HG03064 (cell line): ENCODE measurements around the gene PPP1R15A.
"Not testable (repeated sequence)": the region's sequence is repeated elsewhere in the genome, so short reads cannot be mapped to it uniquely, and the experiment has no call there.

ENCODE experiments used
- ATAC-seq: cut with Tn5 transposase; IDR thresholded peaks from one replicate; pipeline ENCODE4 v1.9.1; 2021; ENCODE audit warnings: low read depth; ENCODE audit not compliant: unreplicated experiment

PPP1R15A gene

GRCh38 chr19:48872182-48872883 is at the start of gene PPP1R15A:
Gene PPP1R15A, plus strand, starts transcription at chr19:48872421. Its CDS starts 813 bp downstream, at chr19:48873234.
- no peak for ATAC-seq

- no peak for ATAC-seq
Measured at GRCh38 chr19:48822514-48822913, 49.7 kb upstream of the PPP1R15A start.

GRCh38 chr19:48826606-48827020 is 45.6 kb upstream of the PPP1R15A start:
- no peak for ATAC-seq

GRCh38 chr19:48830088-48830487 is 42.1 kb upstream of the PPP1R15A start:
- no peak for ATAC-seq

GRCh38 chr19:48830965-48831364 is 41.3 kb upstream of the PPP1R15A start:
- no peak for ATAC-seq

GRCh38 chr19:48833049-48833448 is 39.2 kb upstream of the PPP1R15A start:
- no peak for ATAC-seq

GRCh38 chr19:48833977-48834376 is 38.2 kb upstream of the PPP1R15A start:
- no peak for ATAC-seq

GRCh38 chr19:48835734-48836088 is 36.5 kb upstream of the PPP1R15A start:
- ATAC-seq, result no peak

DNA sequence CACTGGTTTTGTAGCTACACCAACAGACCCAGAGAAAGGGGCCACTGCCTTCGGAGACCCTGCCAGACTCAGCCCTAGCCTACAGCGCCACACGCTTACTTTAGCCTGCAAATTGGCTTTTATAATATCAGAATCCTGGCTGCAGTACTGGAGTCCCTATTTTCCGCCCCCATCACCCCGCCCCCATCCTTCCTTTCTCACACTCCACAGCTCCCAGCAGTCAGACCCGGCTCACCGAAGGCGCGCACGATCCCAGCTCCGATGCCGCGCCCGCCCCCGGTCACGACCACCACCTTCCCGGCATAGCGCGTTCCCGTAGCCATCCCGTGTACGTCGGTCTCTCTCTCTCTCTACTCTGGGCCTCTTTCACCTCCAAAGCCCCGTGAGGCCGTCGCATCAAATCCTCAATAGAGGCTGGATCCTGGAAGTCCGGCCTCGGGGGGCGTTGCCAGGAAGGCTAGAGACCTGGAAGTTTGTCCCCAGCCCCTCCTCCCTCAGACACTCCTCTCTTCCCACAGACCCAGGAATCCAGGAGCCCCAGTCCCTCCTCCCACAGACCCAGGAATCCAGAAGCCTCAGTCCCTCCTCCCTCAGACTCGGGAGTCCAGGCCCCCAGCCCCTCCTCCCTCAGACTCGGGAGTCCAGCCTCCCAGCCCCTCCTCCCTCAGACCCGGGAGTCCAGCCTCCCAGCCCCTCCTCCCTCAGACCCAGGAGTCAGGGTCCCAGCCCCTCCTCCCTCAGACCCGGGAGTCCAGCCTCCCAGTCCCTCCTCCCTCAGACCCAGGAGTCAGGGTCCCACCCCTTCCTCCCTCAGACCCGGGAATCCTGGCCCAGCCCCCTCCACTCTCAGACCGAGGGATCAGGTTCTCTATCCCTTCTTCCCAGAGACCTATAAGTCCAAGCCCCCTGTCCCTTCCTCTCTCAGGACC is 35.9 kb upstream of the PPP1R15A start, which contains the start of gene HSD17B14:
TSS of gene HSD17B14 (minus strand) at position 403 of the 929 bp plus-strand sequence. CDS start at position 323, 80 bp downstream.
- no peak for ATAC-seq

DNA sequence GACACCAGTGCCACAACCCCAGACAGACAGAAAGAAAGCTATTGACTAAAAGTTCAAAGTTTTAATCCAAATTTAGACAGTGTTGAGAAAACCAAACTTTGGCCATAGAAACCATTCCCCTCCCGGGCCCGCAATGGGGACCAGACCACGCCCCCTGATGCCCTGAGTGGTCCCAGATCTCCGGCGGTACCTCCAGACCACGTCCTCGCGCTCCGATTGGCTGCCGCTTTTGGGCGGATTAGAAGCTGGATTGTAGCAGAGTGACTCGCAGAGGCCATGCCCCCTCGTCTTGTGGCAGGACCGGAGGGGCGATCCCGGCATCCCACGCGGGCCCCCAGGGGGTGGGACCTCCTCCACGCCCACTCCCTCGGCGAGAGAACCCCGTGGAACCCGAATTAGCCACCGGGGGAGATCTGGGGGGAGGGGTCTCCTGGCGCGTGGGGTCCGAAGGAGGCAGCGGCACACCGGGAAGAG is 35.1 kb upstream of the PPP1R15A start:
- ATAC-seq, result no peak

DNA sequence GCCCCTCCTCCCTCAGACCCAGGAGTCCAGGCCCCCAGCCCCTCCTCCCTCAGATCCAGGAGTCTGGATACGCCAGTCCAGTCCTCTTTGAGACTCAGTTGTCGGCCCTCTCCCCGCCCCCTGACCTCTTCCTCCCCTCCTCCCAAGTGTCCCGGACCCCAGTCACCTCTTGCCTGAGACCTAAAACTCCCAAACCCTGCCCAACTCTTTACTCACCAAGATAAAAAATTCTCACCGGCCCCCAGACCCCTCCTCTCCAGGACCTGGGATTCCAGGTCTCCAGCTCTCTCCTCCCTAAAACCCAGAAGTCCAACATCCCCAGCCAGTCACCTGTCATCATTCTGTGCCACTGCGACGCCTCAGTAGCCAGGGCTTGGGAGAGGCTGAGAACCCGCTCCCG is 34.5 kb upstream of the PPP1R15A start:
- no peak for ATAC-seq

GRCh38 chr19:48841047-48841446 is 31.2 kb upstream of the PPP1R15A start:
- no peak for ATAC-seq

GRCh38 chr19:48841571-48841970 is 30.6 kb upstream of the PPP1R15A start:
- ATAC-seq, result no peak

GRCh38 chr19:48842789-48843162 is 29.4 kb upstream of the PPP1R15A start:
- ATAC-seq, result no peak

DNA sequence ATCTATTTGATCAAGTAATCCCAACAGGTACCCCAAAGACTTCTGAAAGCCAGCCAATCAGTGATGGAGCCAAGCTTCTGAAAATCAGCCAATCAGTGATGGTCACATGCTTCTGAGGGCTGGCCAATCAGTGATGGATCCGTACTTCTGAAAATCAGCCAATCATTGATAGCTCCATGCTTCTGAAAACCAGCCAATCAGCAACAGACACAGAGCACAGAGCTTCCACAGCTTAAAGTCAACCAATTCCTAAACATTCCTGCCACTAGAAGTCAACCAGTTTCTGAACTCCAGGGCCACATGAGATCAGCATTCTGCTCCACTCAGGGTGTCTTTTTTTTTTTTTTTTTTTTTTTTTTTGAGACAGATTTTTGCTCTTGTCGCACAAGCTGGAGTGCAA is 27.7 kb upstream of the PPP1R15A start:
- ATAC-seq, result no peak

DNA sequence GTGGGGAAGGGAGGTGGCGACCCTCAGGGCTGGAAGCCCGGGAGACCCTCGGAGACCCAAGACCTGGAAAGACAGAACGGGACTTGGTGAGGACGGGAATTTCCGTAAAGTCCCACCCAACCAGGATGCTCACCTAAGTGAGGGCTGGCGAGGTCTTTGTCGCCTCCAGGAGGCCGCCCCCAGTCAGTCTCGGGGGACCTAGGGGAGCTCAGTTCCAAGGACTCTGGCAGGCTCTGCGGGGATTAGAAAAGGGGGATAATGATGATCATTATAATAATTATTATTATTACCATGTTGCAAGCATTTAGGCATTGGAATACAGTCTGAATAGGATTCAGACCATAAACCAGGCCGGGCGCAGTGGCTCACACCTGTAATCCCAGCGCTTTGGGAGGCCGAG is 26.8 kb upstream of the PPP1R15A start:
- no peak for ATAC-seq

GRCh38 chr19:48846659-48847058 is 25.6 kb upstream of the PPP1R15A start:
- ATAC-seq, result not testable (repeated sequence)

GRCh38 chr19:48852292-48852691 is 19.9 kb upstream of the PPP1R15A start:
- ATAC-seq, result no peak

DNA sequence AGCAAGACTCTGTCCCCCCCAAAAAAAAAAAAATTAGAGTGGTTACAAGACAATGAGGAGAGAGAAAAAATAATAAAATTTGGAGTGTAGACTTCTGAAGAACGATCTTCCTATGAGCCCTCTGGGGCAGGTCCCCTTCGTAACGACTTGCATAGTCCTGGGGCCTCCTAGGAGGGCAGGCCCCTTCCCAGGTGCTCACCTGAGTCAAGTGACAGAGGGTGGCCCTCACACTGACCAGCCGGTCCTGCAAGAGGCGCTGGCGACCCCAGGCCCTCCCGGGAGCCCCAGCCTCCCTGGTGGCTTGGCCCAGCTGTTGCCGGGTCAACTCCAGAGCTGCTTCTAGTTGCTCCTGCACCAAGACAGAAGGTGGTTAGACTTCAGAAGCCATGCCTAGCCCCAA is 18.7 kb upstream of the PPP1R15A start:
- no peak for ATAC-seq

DNA sequence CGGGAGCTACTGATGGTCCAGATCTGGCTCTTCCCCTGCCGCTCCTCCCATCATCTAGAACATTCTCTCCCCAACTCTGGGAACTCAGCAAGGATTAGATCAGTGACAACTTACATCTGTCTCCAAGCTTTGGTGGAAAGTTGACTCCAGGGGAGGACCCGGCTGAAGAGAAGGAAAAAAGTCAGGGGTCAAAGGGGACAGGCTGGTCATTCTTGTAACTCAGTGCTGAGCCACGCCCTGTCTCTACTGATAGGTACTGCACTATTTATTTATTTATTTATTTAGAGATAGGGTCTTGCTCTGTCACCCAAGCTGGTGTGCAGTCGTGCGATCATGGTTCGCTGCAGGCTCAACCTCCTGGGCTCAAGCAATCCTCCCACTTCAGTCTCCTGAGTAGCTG is 18.1 kb upstream of the PPP1R15A start:
- no peak for ATAC-seq

DNA sequence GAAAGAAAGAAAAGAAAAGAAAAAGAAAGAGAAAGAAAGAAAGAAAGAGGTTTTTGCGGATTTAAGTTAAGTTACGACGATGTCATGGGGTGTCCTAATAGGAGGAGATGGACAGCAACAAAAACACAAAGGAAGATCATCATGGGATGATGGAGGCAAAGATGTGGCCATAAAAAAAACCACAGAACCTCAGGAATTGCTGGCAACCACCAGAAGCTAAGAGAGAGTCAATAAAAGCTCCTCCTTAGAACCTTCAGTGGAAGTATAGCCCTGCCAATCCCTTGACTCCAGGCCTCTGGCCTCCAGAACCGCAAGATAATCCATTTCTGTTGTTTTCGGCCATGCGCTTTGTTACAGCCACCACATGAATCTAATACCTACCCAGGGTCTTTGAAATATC is 15.3 kb upstream of the PPP1R15A start:
- ATAC-seq, result no peak
